ENCODE measurements around the gene KCTD4. TPM values are rescaled to one million over a fixed set of nuclear protein-coding genes. Genes with fewer than 3 reads are reported as not detected.
A peak's percentile ranks its signal among the peaks of the same experiment; 100 is the strongest.

KCTD4 gene
- total RNA-seq, 2 donors from 2014 or later = not detected

- 86 to 94% methylated on average over 2 to 4 of the region's 5 CpGs for WGBS, 2 experiments (ENCODE audit: insufficient coverage in 1 of 2, insufficient read length in 1 of 2)
- Histone ChIP-seq H3K4me1 (ENCODE audit: control insufficient read depth, insufficient read depth, low read length) (no peaks in the 10 kb centered on the region), H3K4me3 (ENCODE audit: low read length) (no peak overlapping the region), H3K36me3 (ENCODE audit: control insufficient read depth, insufficient read depth, low read length) (peaks cover 12% of the 10 kb centered on the region), H3K27ac (ENCODE audit: low read depth, low read length) (no peak overlapping the region), H3K27me3 (ENCODE audit: control insufficient read depth, insufficient read depth, low read length, poor library complexity, severe bottlenecking) (no peaks in the 10 kb centered on the region), H3K9ac (ENCODE audit: extremely low read depth, low read length, poor library complexity, severe bottlenecking) (no peak overlapping the region), H3K9me3 (ENCODE audit: control insufficient read depth, low read length) (no peaks in the 10 kb centered on the region)
- peaks cover 4% of the 10 kb centered on the region for H3K9me3 Mint-ChIP-seq
- no peak overlapping the region for H3K4me3 Mint-ChIP-seq
- peaks cover 31% of the 10 kb centered on the region for H3K36me3 Mint-ChIP-seq (ENCODE audit: low read depth)
- no peaks in the 10 kb centered on the region for H3K27me3 Mint-ChIP-seq (ENCODE audit: insufficient read depth)
- DNase-seq = no peak
- no peaks in the 10 kb centered on the region for H3K4me1 Mint-ChIP-seq
- H3K27ac Mint-ChIP-seq = no peak overlapping the region
- TF ChIP-seq CTCF (conservative IDR thresholded peaks at IDR 0.05) = no peak
These were observed 16.2 kb downstream of the KCTD4 start for GRCh38 chr13:45184693-45185092.

GRCh38 chr13:45180713-45181601, 19.9 kb downstream of the KCTD4 start:
- Histone ChIP-seq H3K4me1 (ENCODE audit: control insufficient read depth, insufficient read depth, low read length) (no peaks in the 10 kb centered on the region), H3K27ac (ENCODE audit: low read depth, low read length) (no peak overlapping the region), H3K9me3 (ENCODE audit: control insufficient read depth, low read length) (no peaks in the 10 kb centered on the region), H3K27me3 (ENCODE audit: control insufficient read depth, insufficient read depth, low read length, poor library complexity, severe bottlenecking) (no peaks in the 10 kb centered on the region), H3K36me3 (ENCODE audit: control insufficient read depth, insufficient read depth, low read length) (peaks cover 6% of the 10 kb centered on the region), H3K9ac (ENCODE audit: extremely low read depth, low read length, poor library complexity, severe bottlenecking) (no peak overlapping the region), H3K4me3 (ENCODE audit: low read length) (no peak overlapping the region)
- H3K4me3 Mint-ChIP-seq = no peak overlapping the region
- no peaks in the 10 kb centered on the region for H3K4me1 Mint-ChIP-seq
- no peaks in the 10 kb centered on the region for H3K9me3 Mint-ChIP-seq
- no peak overlapping the region for H3K27ac Mint-ChIP-seq
- 85 to 97% methylated on average over 6 to 7 of the region's 7 CpGs for WGBS, 2 experiments (ENCODE audit: insufficient coverage in 1 of 2, insufficient read length in 1 of 2)
- H3K27me3 Mint-ChIP-seq (ENCODE audit: insufficient read depth) = no peaks in the 10 kb centered on the region
- TF ChIP-seq CTCF (conservative IDR thresholded peaks at IDR 0.05) = peak; percentile 17
- peaks cover 18% of the 10 kb centered on the region for H3K36me3 Mint-ChIP-seq (ENCODE audit: low read depth)
- DNase-seq = no peak

GRCh38 chr13:45180303-45180702, 20.5 kb downstream of the KCTD4 start:
- Mint-ChIP-seq H3K4me3 (no peak overlapping the region), H3K27me3 (ENCODE audit: insufficient read depth) (no peaks in the 10 kb centered on the region), H3K9me3 (no peaks in the 10 kb centered on the region), H3K4me1 (no peaks in the 10 kb centered on the region), H3K27ac (no peak overlapping the region), H3K36me3 (ENCODE audit: low read depth) (peaks cover 16% of the 10 kb centered on the region)
- no peak for DNase-seq
- H3K27me3 ChIP-seq (ENCODE audit: control insufficient read depth, insufficient read depth, low read length, poor library complexity, severe bottlenecking) = no peaks in the 10 kb centered on the region
- TF ChIP-seq CTCF (conservative IDR thresholded peaks at IDR 0.05) = no peak
- no peaks in the 10 kb centered on the region for H3K9me3 ChIP-seq (ENCODE audit: control insufficient read depth, low read length)
- no peaks in the 10 kb centered on the region for H3K4me1 ChIP-seq (ENCODE audit: control insufficient read depth, insufficient read depth, low read length)
- no peak overlapping the region for H3K9ac ChIP-seq (ENCODE audit: extremely low read depth, low read length, poor library complexity, severe bottlenecking)
- no peak overlapping the region for H3K27ac ChIP-seq (ENCODE audit: low read depth, low read length)
- no peak overlapping the region for H3K4me3 ChIP-seq (ENCODE audit: low read length)
- WGBS, 2 experiments (ENCODE audit: insufficient coverage in 1 of 2, insufficient read length in 1 of 2) = 97% methylated on average over 3 of the region's 3 CpGs; no CpG with 5 or more reads in 1 of the 2 experiments
- peaks cover 3% of the 10 kb centered on the region for H3K36me3 ChIP-seq (ENCODE audit: control insufficient read depth, insufficient read depth, low read length)
